ENCODE results near the gene ADGRB2. TPM values are rescaled to one million over a fixed set of nuclear protein-coding genes. Genes with fewer than 3 reads are reported as not detected.

The ADGRB2 gene
- total RNA-seq, result 1.1 and 1.9 TPM in 2 replicates

GRCh38 chr1:31764312-31765040, at the start of gene ADGRB2:
TSS of gene ADGRB2 (minus strand) at chr1:31764340. CDS start at chr1:31757221, 7,119 bp downstream.

GRCh38 chr1:31703431-31704270, 60.5 kb downstream of the ADGRB2 start, which contains the start of gene COL16A1:
TSS of gene COL16A1 (minus strand) at chr1:31704017. CDS start at chr1:31702193, 1,824 bp downstream.

Other genes starting within 250 kb of the ADGRB2 start
- 443 and 581 TPM in 2 replicates for gene TINAGL1, start 187.8 kb downstream of the ADGRB2 start, total RNA-seq
- under 0.01 and 1.1 TPM in 2 replicates for gene HCRTR1, start 146.7 kb downstream of the ADGRB2 start, total RNA-seq
- 78.3 and 88.8 TPM in 2 replicates for gene PEF1, start 119.5 kb downstream of the ADGRB2 start, total RNA-seq
- 1.3 and 35.6 TPM in 2 replicates for gene COL16A1, start 60.3 kb downstream of the ADGRB2 start, total RNA-seq
- gene SPOCD1, start 51.7 kb upstream of the ADGRB2 start, total RNA-seq, result 19.8 and 23.6 TPM in 2 replicates
- 206 and 269 TPM in 2 replicates for gene PTP4A2, start 174.0 kb upstream of the ADGRB2 start, total RNA-seq
- 68.2 and 71.4 TPM in 2 replicates for gene KHDRBS1, start 249.5 kb upstream of the ADGRB2 start, total RNA-seq

Measured in epithelial cell of umbilical artery (primary cell).